ENCODE measurements around the gene CHRNA5. TPM values are rescaled to one million over a fixed set of nuclear protein-coding genes. Genes with fewer than 3 reads are reported as not detected.
"Not testable (repeated sequence)": the region's sequence is repeated elsewhere in the genome, so short reads cannot be mapped to it uniquely, and the experiment has no call there.

The CHRNA5 gene
- 3.4 TPM for polyA plus RNA-seq (2013, experiment 1 of 2; ENCODE audit: insufficient read length)
- polyA plus RNA-seq (2013, experiment 2 of 2; ENCODE audit: insufficient read length), result 3.7 TPM

GRCh38 chr15:78565097-78565950 lies at the start of gene CHRNA5:
TSS of gene CHRNA5 (plus strand) at chr15:78565520. CDS start at chr15:78565720, 200 bp downstream.
- peak; percentile 82 for DNase-seq

- DNase-seq, result not testable (repeated sequence)
These were observed 45.3 kb upstream of the CHRNA5 start for GRCh38 chr15:78520035-78520434.

- no peak for DNase-seq
These were observed 41.1 kb upstream of the CHRNA5 start for GRCh38 chr15:78524230-78524629.

- no peak for DNase-seq
These were observed 38.0 kb upstream of the CHRNA5 start for GRCh38 chr15:78527325-78527724.

- DNase-seq, result no peak
These were observed 32.0 kb upstream of the CHRNA5 start for GRCh38 chr15:78533331-78533730.

- peak; percentile 15 for DNase-seq
These were observed 29.2 kb upstream of the CHRNA5 start for GRCh38 chr15:78536134-78536533.

- no peak for DNase-seq
These were observed 27.9 kb upstream of the CHRNA5 start for GRCh38 chr15:78537266-78537905.

GRCh38 chr15:78538358-78538757 lies 27.0 kb upstream of the CHRNA5 start:
- no peak for DNase-seq

GRCh38 chr15:78539464-78540140 lies 25.7 kb upstream of the CHRNA5 start:
- DNase-seq, result not testable (repeated sequence)

GRCh38 chr15:78540141-78540870 lies 25.0 kb upstream of the CHRNA5 start, which contains the start of gene PSMA4:
TSS of gene PSMA4 (plus strand) at chr15:78540444. CDS start at chr15:78541928, 1,484 bp downstream.
- DNase-seq, result peak; percentile 82

- peak; percentile 12 for DNase-seq
These were observed 24.2 kb upstream of the CHRNA5 start for GRCh38 chr15:78540871-78541743.

- no peak for DNase-seq
These were observed 23.6 kb upstream of the CHRNA5 start for GRCh38 chr15:78541744-78542034.

- DNase-seq, result no peak
These were observed 22.7 kb upstream of the CHRNA5 start for GRCh38 chr15:78542647-78543046.

- no peak for DNase-seq
These were observed 15.1 kb upstream of the CHRNA5 start for GRCh38 chr15:78550194-78550593.

- no peak for DNase-seq
These were observed 14.5 kb upstream of the CHRNA5 start for GRCh38 chr15:78550815-78551214.

GRCh38 chr15:78551902-78552301 lies 13.4 kb upstream of the CHRNA5 start:
- no peak for DNase-seq

- DNase-seq, result no peak
These were observed 12.7 kb upstream of the CHRNA5 start for GRCh38 chr15:78552597-78552996.

- DNase-seq, result not testable (repeated sequence)
These were observed 5.1 kb upstream of the CHRNA5 start for GRCh38 chr15:78560201-78560600.

- DNase-seq, result no peak
These were observed 3.8 kb upstream of the CHRNA5 start for GRCh38 chr15:78561490-78561889.

- no peak for DNase-seq
These were observed 2.2 kb upstream of the CHRNA5 start for GRCh38 chr15:78563092-78563491.

- DNase-seq, result no peak
These were observed 600 bp upstream of the CHRNA5 start for GRCh38 chr15:78564743-78565096.
